K562 (cell line): Measurements from ENCODE around the gene TTC39A. TPM values are rescaled to one million over a fixed set of nuclear protein-coding genes. Genes with fewer than 3 reads are reported as not detected.

Experiments used
- ATAC-seq: fragments of 200-7000 bp; cut with Tn5 transposase; 3 replicates; pipeline ENCODE4 v1.9.1; 2020; ENCODE audit warnings: moderate library complexity
- BruUV-seq: library from RNA; stranded (reverse); fragments of 400-500 nt; replicated peaks from 2 replicates; lab custom pipeline; 2021; lab: Mats Ljungman, UMichigan
- CTCF ChIA-PET: fragments of 300-600 bp; formaldehyde crosslinking; extraction: SDS; loops from one replicate; lab custom pipeline; 2021; ENCODE audit warnings: low intra/inter-chr PET ratio; lab: Yijun Ruan, JAX
- POLR2A ChIA-PET: fragments of 300-600, 350-650 bp; sonication (Branson Sonifier 250); formaldehyde crosslinking; extraction: SDS; loops from one replicate; lab custom pipeline; 2021; ENCODE audit warnings: antibody characterized with exemption, inconsistent platforms; lab: Yijun Ruan, JAX
- DNase-seq, 4 experiments: peaks; one replicate each; pipeline versions ENCODE4 v3.0.0 to v3.0.0-alpha.2; 2011 to 2018; ENCODE audit warnings: low spot score in 3 of 4, mixed read lengths in 3 of 4; ENCODE audit errors: extremely low read depth in 1 of 4
- FAIRE-seq: peaks from 2 replicates; lab custom pipeline; 2011; peaks lifted over from hg19 to GRCh38; lab: Jason Lieb, UNC
- H2AFZ ChIP-seq: 2 replicates; pipeline ENCODE4 v1.6.0; 2011; ENCODE audit warnings: low read depth, low read length, control low read depth, inconsistent platforms
- H3K27ac ChIP-seq: fragments of 200-600 bp; 3 replicates; pipeline ENCODE4 v1.8.0; 2011; ENCODE audit warnings: low read depth, mild to moderate bottlenecking, control low read depth, inconsistent platforms, low read length, moderate library complexity, mixed read lengths; ENCODE audit errors: extremely low read depth
- H3K27me3 ChIP-seq, 2 experiments: fragments of 300-600 bp in 1 of 2; 2 replicates in 1 of 2; 3 replicates in 1 of 2; pipeline versions ENCODE4 v1.6.0 to v1.8.0; 2011; ENCODE audit warnings: inconsistent platforms in 2 of 2, low read length in 2 of 2, mild to moderate bottlenecking in 1 of 2, mixed read lengths in 1 of 2, moderate library complexity in 1 of 2; ENCODE audit not compliant: control insufficient read depth in 2 of 2, insufficient read depth in 2 of 2
- H3K36me3 ChIP-seq: fragments of 300-600 bp; 3 replicates; pipeline ENCODE4 v1.8.0; 2011; ENCODE audit warnings: mild to moderate bottlenecking, low read length, inconsistent platforms; ENCODE audit not compliant: control insufficient read depth, insufficient read depth
- H3K4me1 ChIP-seq, 2 experiments: fragments of 200-600 bp in 1 of 2; replicated peaks in 1 of 2; 2 replicates in 1 of 2; 3 replicates in 1 of 2; pipeline versions ENCODE4 v1.5.1 to v1.8.0; 2011; ENCODE audit warnings: inconsistent platforms in 2 of 2, low read length in 2 of 2, mild to moderate bottlenecking in 1 of 2, mixed read lengths in 1 of 2, moderate library complexity in 1 of 2; ENCODE audit not compliant: control insufficient read depth in 2 of 2, insufficient read depth in 2 of 2
- H3K4me2 ChIP-seq: 2 replicates; pipeline ENCODE4 v1.6.1; 2011; ENCODE audit warnings: low read length, control low read depth, inconsistent platforms, mixed read lengths; ENCODE audit not compliant: insufficient read depth
- H3K4me3 ChIP-seq: fragments of 200-600 bp; sonication (generic), shearing (Covaris generic); 2 replicates; pipeline ENCODE4 v1.5.1; 2016; ENCODE audit warnings: control low read depth, inconsistent platforms
- H3K79me2 ChIP-seq: fragments of 200-600 bp; 3 replicates; pipeline ENCODE4 v1.8.0; 2011; ENCODE audit warnings: low read length, inconsistent platforms; ENCODE audit not compliant: control insufficient read depth, insufficient read depth
- H3K9ac ChIP-seq, 2 experiments: 2 replicates each; pipeline versions ENCODE4 v1.6.0 to v1.6.1; 2011; ENCODE audit warnings: low read depth in 2 of 2, low read length in 2 of 2, control low read depth in 1 of 2, inconsistent platforms in 1 of 2, mild to moderate bottlenecking in 1 of 2, mixed read lengths in 1 of 2; ENCODE audit not compliant: insufficient read depth in 1 of 2
- H3K9me1 ChIP-seq: one replicate; pipeline ENCODE4 v1.6.0; 2011; ENCODE audit warnings: inconsistent platforms, mild to moderate bottlenecking, low read length, moderate library complexity; ENCODE audit not compliant: control insufficient read depth, insufficient read depth
- H3K9me3 ChIP-seq: replicated peaks from 2 replicates; pipeline ENCODE4 v1.5.1; 2011; ENCODE audit warnings: low read depth, low read length, inconsistent platforms; ENCODE audit not compliant: control insufficient read depth, insufficient read depth
- H4K20me1 ChIP-seq: replicated peaks from 2 replicates; pipeline ENCODE4 v1.6.1; 2011; ENCODE audit warnings: low read length, inconsistent platforms, mixed read lengths; ENCODE audit not compliant: control insufficient read depth, insufficient read depth
- CXXC5 ChIP-seq: fragments of 250-450 bp; sonication (Bioruptor Pico); IDR thresholded peaks from 2 replicates; pipeline ENCODE4 v1.8.0; 2022; ENCODE audit warnings: inconsistent platforms, mild to moderate bottlenecking, moderate library complexity
- FIP1L1 ChIP-seq: fragments of 200-400 bp; formaldehyde crosslinking; IDR thresholded peaks from 2 replicates; pipeline ENCODE4 v1.6.1; 2018; ENCODE audit warnings: mild to moderate bottlenecking, low read depth, low read length; ENCODE audit not compliant: poor library complexity, severe bottlenecking
- MXI1 ChIP-seq: IDR thresholded peaks from 2 replicates; pipeline ENCODE4 v1.6.1; 2011; ENCODE audit warnings: low read depth, mild to moderate bottlenecking, improper control_type of control experiment, low read length
- POLR2G ChIP-seq: fragments of 200-400 bp; formaldehyde crosslinking; IDR thresholded peaks from 2 replicates; pipeline ENCODE4 v1.6.1; 2017; ENCODE audit warnings: low read depth, mild to moderate bottlenecking, antibody characterized with exemption, low read length, moderate library complexity
- WGBS: fragments of 100-300 bp; shearing (Covaris generic); methylation state at CpG from one replicate; pipeline ENCODE4 v1.1.6; 2016; ENCODE audit warnings: low coverage, mixed read lengths; ENCODE audit not compliant: insufficient coverage; ENCODE audit errors: missing lambda C conversion rate; 5-methylcytosine and 5-hydroxymethylcytosine counted together
- in situ Hi-C: fragments of 300-500 bp; cut with MboI; formaldehyde crosslinking; loops from 4 replicates; pipeline ENCODE4 v1.15.0; 2018; ENCODE audit warnings: inconsistent platforms, mixed read lengths
- intact Hi-C: fragments of 100-400 bp; cut with micrococcal nuclease; formaldehyde crosslinking; loops from 2 replicates; pipeline ENCODE4 v1.14.2; 2022
- polyA plus RNA-seq, 8 experiments: library from polyadenylated mRNA; depleted of rRNA in 4 of 8; stranded (reverse) in 5 of 8; unstranded in 3 of 8; fragments of >200 nt; fragmentation: Nextera tagmentation in 2 of 8; fragmentation: Illumina TruSeq in 1 of 8; extraction: Ambion mirVana in 2 of 8; extraction: Trizol in 1 of 8; gene quantifications; 2 replicates each; pipeline versions ENCODE4 v1.2.1 to v1.2.3, GENCODE V29; 2011 to 2014; ENCODE audit warnings: inconsistent platforms in 1 of 8, missing spikeins in 1 of 8
- total RNA-seq, 7 experiments: library from RNA; depleted of rRNA in 6 of 7; stranded (reverse); fragments of >200 nt in 6 of 7; fragmentation: Illumina TruSeq in 2 of 7; extraction: Trizol in 2 of 7; gene quantifications; 2 replicates each; pipeline versions ENCODE4 v1.2.1 to v1.2.3, GENCODE V29; 2011 to 2021; ENCODE audit warnings: low replicate concordance in 1 of 7
- TF ChIP-seq, protein P1 (sequence below), 2 experiments: fragments of 450-650 bp; formaldehyde crosslinking in 1 of 2; IDR thresholded peaks; 2 replicates each; pipeline versions ENCODE4 v1.4.0 to v1.6.1; 2014 to 2020; ENCODE audit warnings: mild to moderate bottlenecking in 2 of 2, borderline replicate concordance in 1 of 2, low read depth in 1 of 2
- TF ChIP-seq, protein P2 (sequence below): sonication (generic); formaldehyde crosslinking; IDR thresholded peaks from 2 replicates; pipeline ENCODE4 v1.8.1; 2023; ENCODE audit warnings: mild to moderate bottlenecking, missing genetic modification reagents
- TF ChIP-seq, protein P3 (sequence below): sonication (generic); formaldehyde crosslinking; IDR thresholded peaks from 2 replicates; pipeline ENCODE4 v1.8.0; 2022; ENCODE audit warnings: missing genetic modification reagents, mild to moderate bottlenecking, moderate library complexity, borderline replicate concordance

The TTC39A gene
- total and polyA plus RNA-seq, 9 of the 15 experiments (the other 6 are each of a cell fraction or from before 2014, with no cell fraction given) = 0.18 to 0.82 (median 0.35) TPM

GRCh38 chr1:51344602-51345299 is 14.4 kb upstream of the TTC39A start:
- Histone ChIP-seq H3K4me3 (peak overlapping the region; percentile 23), H3K27me3 (peaks cover 0 to 8% of the 10 kb centered on the region in 2 experiments; a peak in 3 of 5 replicates), H3K9me1 (no peaks in the 10 kb centered on the region), H3K9me3 (no peaks in the 10 kb centered on the region), H2AFZ (peak overlapping the region; percentile 68), H3K79me2 (no peaks in the 10 kb centered on the region), H4K20me1 (0 out of 2 replicates have a peak, but pooled peaks cover under 1% of the 10 kb centered on the region), H3K4me1 (peaks cover 0 to 17% of the 10 kb centered on the region in 2 experiments; a peak in 2 of 5 replicates), H3K4me2 (peak overlapping the region; percentile 26), H3K27ac (no peak overlapping the region), H3K36me3 (no peaks in the 10 kb centered on the region), H3K9ac (peak overlapping the region in 1 of 2 experiments; percentile 85; a peak in 3 of 4 replicates)
- intact Hi-C loops (loop anchor here (5.0 to 10.0 kb wide), 2 partner anchors 178 to 420 kb away; no protein-coding TSS in a partner anchor), in situ Hi-C loops (loop anchor here (10.0 kb wide), 1 partner anchor 190 kb away; no protein-coding TSS in a partner anchor)
- no TSS peak for BruUV-seq
- peak; percentile 68 to 90 (median 82) for DNase-seq
- FAIRE-seq = no peak
- ATAC-seq = peak; percentile 85
- WGBS = 30% methylated on average over 41 of the region's 60 CpGs
- ChIA-PET POLR2A (interaction anchor here (0.6 to 3.1 kb wide), 8 partner anchors 8 to 676 kb away, joined by 3 to 17 read pairs (median 4); partner anchors contain the start of gene TTC39A), CTCF (interaction anchor here (0.6 kb wide), 1 partner anchor 48 kb away, joined by 3 read pairs; no protein-coding TSS in a partner anchor)
- TF ChIP-seq, protein P1, sequence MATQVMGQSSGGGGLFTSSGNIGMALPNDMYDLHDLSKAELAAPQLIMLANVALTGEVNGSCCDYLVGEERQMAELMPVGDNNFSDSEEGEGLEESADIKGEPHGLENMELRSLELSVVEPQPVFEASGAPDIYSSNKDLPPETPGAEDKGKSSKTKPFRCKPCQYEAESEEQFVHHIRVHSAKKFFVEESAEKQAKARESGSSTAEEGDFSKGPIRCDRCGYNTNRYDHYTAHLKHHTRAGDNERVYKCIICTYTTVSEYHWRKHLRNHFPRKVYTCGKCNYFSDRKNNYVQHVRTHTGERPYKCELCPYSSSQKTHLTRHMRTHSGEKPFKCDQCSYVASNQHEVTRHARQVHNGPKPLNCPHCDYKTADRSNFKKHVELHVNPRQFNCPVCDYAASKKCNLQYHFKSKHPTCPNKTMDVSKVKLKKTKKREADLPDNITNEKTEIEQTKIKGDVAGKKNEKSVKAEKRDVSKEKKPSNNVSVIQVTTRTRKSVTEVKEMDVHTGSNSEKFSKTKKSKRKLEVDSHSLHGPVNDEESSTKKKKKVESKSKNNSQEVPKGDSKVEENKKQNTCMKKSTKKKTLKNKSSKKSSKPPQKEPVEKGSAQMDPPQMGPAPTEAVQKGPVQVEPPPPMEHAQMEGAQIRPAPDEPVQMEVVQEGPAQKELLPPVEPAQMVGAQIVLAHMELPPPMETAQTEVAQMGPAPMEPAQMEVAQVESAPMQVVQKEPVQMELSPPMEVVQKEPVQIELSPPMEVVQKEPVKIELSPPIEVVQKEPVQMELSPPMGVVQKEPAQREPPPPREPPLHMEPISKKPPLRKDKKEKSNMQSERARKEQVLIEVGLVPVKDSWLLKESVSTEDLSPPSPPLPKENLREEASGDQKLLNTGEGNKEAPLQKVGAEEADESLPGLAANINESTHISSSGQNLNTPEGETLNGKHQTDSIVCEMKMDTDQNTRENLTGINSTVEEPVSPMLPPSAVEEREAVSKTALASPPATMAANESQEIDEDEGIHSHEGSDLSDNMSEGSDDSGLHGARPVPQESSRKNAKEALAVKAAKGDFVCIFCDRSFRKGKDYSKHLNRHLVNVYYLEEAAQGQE (IDR thresholded peaks at IDR 0.05; ENCODE audit: borderline replicate concordance) = peak; percentile 23; the same call in 1 of the 2 replicates
- TF ChIP-seq, protein P1 (CRISPR knock-in tag; IDR thresholded peaks at IDR 0.05; ENCODE audit: low read depth) = no peak
- peak; percentile 62 for TF ChIP-seq POLR2G
- TF ChIP-seq CXXC5 (CRISPR knock-in tag) = peak; percentile 42; the same call in 1 of the 2 replicates
- TF ChIP-seq, protein P2, sequence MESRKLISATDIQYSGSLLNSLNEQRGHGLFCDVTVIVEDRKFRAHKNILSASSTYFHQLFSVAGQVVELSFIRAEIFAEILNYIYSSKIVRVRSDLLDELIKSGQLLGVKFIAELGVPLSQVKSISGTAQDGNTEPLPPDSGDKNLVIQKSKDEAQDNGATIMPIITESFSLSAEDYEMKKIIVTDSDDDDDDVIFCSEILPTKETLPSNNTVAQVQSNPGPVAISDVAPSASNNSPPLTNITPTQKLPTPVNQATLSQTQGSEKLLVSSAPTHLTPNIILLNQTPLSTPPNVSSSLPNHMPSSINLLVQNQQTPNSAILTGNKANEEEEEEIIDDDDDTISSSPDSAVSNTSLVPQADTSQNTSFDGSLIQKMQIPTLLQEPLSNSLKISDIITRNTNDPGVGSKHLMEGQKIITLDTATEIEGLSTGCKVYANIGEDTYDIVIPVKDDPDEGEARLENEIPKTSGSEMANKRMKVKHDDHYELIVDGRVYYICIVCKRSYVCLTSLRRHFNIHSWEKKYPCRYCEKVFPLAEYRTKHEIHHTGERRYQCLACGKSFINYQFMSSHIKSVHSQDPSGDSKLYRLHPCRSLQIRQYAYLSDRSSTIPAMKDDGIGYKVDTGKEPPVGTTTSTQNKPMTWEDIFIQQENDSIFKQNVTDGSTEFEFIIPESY (CRISPR knock-in tag) = peak; percentile 72
- peak; percentile 54 for TF ChIP-seq FIP1L1
- TF ChIP-seq MXI1 = no peak
- TF ChIP-seq, protein P3, sequence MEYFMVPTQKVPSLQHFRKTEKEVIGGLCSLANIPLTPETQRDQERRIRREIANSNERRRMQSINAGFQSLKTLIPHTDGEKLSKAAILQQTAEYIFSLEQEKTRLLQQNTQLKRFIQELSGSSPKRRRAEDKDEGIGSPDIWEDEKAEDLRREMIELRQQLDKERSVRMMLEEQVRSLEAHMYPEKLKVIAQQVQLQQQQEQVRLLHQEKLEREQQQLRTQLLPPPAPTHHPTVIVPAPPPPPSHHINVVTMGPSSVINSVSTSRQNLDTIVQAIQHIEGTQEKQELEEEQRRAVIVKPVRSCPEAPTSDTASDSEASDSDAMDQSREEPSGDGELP (CRISPR knock-in tag) = peak; percentile 67; the same call in 1 of the 2 replicates
